ENCODE data around the gene MSN. TPM values are rescaled to one million over a fixed set of nuclear protein-coding genes. Genes with fewer than 3 reads are reported as not detected.
A peak's percentile ranks its signal among the peaks of the same experiment; 100 is the strongest.

The MSN gene
- polyA plus RNA-seq, 1 donor (not counting 4 experiments of a cell fraction or from before 2014, with no cell fraction given): 421 TPM

DNA sequence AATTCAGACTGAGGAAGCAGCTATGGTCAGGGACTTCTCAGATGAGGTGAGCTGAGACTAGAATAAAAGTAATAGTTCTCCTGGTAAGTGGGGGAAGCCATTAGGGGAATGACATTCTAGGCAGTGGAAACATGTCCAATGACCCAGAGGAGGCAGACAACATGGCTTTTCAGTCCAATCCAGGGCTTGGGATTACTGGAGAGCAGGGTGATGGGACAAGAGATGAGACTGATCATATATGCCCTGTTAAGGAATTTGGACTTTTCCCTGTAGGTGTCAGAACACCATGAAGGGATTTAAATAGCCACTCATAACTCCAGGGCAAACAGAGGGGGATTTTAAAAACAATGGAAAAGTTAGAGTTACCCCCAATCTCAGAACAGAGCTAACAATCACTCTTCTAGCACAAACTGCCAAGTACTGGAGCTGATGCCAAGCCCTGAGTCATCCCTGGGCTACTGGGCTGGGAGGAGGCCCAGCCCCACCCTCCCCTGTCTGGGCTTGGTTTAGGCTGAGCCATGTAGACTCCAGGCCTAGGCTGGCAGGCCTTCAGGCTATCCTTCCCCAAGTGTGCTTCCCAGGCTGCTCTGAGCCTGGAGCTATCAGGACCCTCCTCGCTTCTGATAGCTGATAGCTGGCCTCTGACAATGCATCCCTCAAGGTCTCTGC is 22.7 kb upstream of the MSN start:
- no peaks in the 10 kb centered on the region for H3K36me3 ChIP-seq (ENCODE audit: control insufficient read depth in 2 of 2, extremely low read depth in 1 of 2, insufficient read depth in 2 of 2, low read length in 2 of 2)
- no peaks in the 10 kb centered on the region for H3K9me1 ChIP-seq (ENCODE audit: control insufficient read depth, extremely low read depth, insufficient read depth, low read length)
- dilution Hi-C loops (cut with MboI; ENCODE audit: extremely low pct_ligation_motif_present, low sequenced_read_pairs): no loop called here
- no peak for TF ChIP-seq EZH2 (IDR thresholded peaks at IDR 0.05; ENCODE audit: low read length)
- TF ChIP-seq, protein P1, sequence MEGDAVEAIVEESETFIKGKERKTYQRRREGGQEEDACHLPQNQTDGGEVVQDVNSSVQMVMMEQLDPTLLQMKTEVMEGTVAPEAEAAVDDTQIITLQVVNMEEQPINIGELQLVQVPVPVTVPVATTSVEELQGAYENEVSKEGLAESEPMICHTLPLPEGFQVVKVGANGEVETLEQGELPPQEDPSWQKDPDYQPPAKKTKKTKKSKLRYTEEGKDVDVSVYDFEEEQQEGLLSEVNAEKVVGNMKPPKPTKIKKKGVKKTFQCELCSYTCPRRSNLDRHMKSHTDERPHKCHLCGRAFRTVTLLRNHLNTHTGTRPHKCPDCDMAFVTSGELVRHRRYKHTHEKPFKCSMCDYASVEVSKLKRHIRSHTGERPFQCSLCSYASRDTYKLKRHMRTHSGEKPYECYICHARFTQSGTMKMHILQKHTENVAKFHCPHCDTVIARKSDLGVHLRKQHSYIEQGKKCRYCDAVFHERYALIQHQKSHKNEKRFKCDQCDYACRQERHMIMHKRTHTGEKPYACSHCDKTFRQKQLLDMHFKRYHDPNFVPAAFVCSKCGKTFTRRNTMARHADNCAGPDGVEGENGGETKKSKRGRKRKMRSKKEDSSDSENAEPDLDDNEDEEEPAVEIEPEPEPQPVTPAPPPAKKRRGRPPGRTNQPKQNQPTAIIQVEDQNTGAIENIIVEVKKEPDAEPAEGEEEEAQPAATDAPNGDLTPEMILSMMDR (optimal IDR thresholded peaks at IDR 0.05 in 1 of 3, IDR thresholded peaks at IDR 0.05 in 1 of 3, conservative IDR thresholded peaks at IDR 0.05 in 1 of 3; ENCODE audit: extremely low read depth in 1 of 3, insufficient read depth in 2 of 3, low read length in 3 of 3): no peak
- H3K4me1 ChIP-seq (ENCODE audit: control insufficient read depth, extremely low read depth, insufficient read depth, low read length): peaks cover 29% of the 10 kb centered on the region
- peak overlapping the region; percentile 63 for H2AFZ ChIP-seq (ENCODE audit: control insufficient read depth, low read length)
- no peaks in the 10 kb centered on the region for H4K20me1 ChIP-seq (ENCODE audit: control insufficient read depth, extremely low read depth, insufficient read depth, low read length)
- peak overlapping the region; percentile 37 for H3K9ac ChIP-seq (ENCODE audit: control insufficient read depth, extremely low read depth, insufficient read depth, low read length)
- no peaks in the 10 kb centered on the region for H3K27me3 ChIP-seq (ENCODE audit: control insufficient read depth, extremely low read depth, insufficient read depth, low read length)
- peak; percentile 87 for FAIRE-seq
- peak overlapping the region; percentile 65 for H3K27ac ChIP-seq (ENCODE audit: control insufficient read depth, insufficient read depth, low read length)
- peak; percentile 44 for DNase-seq (ENCODE audit: low read depth, low spot score)
- peak overlapping the region; percentile 64 for H3K4me2 ChIP-seq (ENCODE audit: control insufficient read depth, extremely low read depth, insufficient read depth, low read depth, low read length)
- no peaks in the 10 kb centered on the region for H3K9me3 ChIP-seq (ENCODE audit: control insufficient read depth, low read depth, low read length)
- no peak overlapping the region for H3K4me3 ChIP-seq (ENCODE audit: control insufficient read depth in 2 of 3, extremely low read depth in 1 of 3, insufficient read depth in 2 of 3, low read depth in 1 of 3, low read length in 3 of 3)
- no peaks in the 10 kb centered on the region for H3K79me2 ChIP-seq (ENCODE audit: control insufficient read depth, insufficient read depth, low read length)

DNA sequence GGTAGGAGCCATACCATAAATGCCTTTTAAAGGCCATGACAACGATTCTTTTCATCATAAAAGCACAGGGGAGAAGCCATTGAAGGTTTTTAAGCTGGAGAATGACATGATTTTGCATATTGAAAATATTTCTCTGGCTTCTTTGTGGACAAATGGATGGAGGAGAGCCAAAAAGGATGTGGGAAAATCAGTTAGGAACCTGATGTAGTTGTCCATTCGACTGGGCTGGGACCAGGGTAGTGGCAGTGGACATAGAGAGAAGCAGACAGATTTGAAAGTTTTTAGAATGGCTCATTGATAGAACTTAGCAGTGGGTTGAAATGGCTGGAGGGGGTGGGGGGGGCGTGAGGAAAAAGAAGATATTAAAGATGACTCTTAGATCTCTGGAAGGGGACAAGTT is 19.7 kb upstream of the MSN start:
- Histone ChIP-seq H4K20me1 (ENCODE audit: control insufficient read depth, extremely low read depth, insufficient read depth, low read length) (no peaks in the 10 kb centered on the region), H3K79me2 (ENCODE audit: control insufficient read depth, insufficient read depth, low read length) (no peaks in the 10 kb centered on the region), H2AFZ (ENCODE audit: control insufficient read depth, low read length) (no peak overlapping the region), H3K9ac (ENCODE audit: control insufficient read depth, extremely low read depth, insufficient read depth, low read length) (no peak overlapping the region), H3K4me2 (ENCODE audit: control insufficient read depth, extremely low read depth, insufficient read depth, low read depth, low read length) (no peak overlapping the region), H3K4me1 (ENCODE audit: control insufficient read depth, extremely low read depth, insufficient read depth, low read length) (peaks cover 28% of the 10 kb centered on the region), H3K9me1 (ENCODE audit: control insufficient read depth, extremely low read depth, insufficient read depth, low read length) (no peaks in the 10 kb centered on the region), H3K27me3 (ENCODE audit: control insufficient read depth, extremely low read depth, insufficient read depth, low read length) (no peaks in the 10 kb centered on the region), H3K9me3 (ENCODE audit: control insufficient read depth, low read depth, low read length) (no peaks in the 10 kb centered on the region), H3K4me3 (ENCODE audit: control insufficient read depth in 2 of 3, extremely low read depth in 1 of 3, insufficient read depth in 2 of 3, low read depth in 1 of 3, low read length in 3 of 3) (no peak overlapping the region), H3K27ac (ENCODE audit: control insufficient read depth, insufficient read depth, low read length) (no peak overlapping the region), H3K36me3 (ENCODE audit: control insufficient read depth in 2 of 2, extremely low read depth in 1 of 2, insufficient read depth in 2 of 2, low read length in 2 of 2) (no peaks in the 10 kb centered on the region)
- dilution Hi-C loops (cut with MboI; ENCODE audit: extremely low pct_ligation_motif_present, low sequenced_read_pairs): no loop called here
- DNase-seq (ENCODE audit: low read depth, low spot score): no peak
- TF ChIP-seq, protein P1 (optimal IDR thresholded peaks at IDR 0.05 in 1 of 3, IDR thresholded peaks at IDR 0.05 in 1 of 3, conservative IDR thresholded peaks at IDR 0.05 in 1 of 3; ENCODE audit: extremely low read depth in 1 of 3, insufficient read depth in 2 of 3, low read length in 3 of 3): no peak
- TF ChIP-seq EZH2 (IDR thresholded peaks at IDR 0.05; ENCODE audit: low read length): no peak
- no peak for FAIRE-seq

All from keratinocyte (primary cell).